Middle frontal gyrus (tissue), 1 donor: ENCODE data around the gene CLIC4.
"Not testable (repeated sequence)": the region's sequence is repeated elsewhere in the genome, so short reads cannot be mapped to it uniquely, and the experiment has no call there.

Source experiments
- DNase-seq: peaks from one replicate; pipeline ENCODE4 v3.0.0-alpha.2; 2015; ENCODE audit warnings: low spot score; ENCODE audit errors: extremely low spot score

CLIC4 gene

GRCh38 chr1:24717887-24718650, 27.2 kb upstream of the CLIC4 start:
- peak; percentile 84 for DNase-seq

GRCh38 chr1:24720152-24720551, 25.1 kb upstream of the CLIC4 start:
- DNase-seq, result no peak

- no peak for DNase-seq
Measured at GRCh38 chr1:24721533-24721932, 23.7 kb upstream of the CLIC4 start.

- DNase-seq, result not testable (repeated sequence)
Measured at GRCh38 chr1:24722073-24723035, 22.9 kb upstream of the CLIC4 start.

GRCh38 chr1:24724345-24725208, 20.7 kb upstream of the CLIC4 start:
- DNase-seq, result no peak

GRCh38 chr1:24725209-24725651, 20.0 kb upstream of the CLIC4 start:
- no peak for DNase-seq

- no peak for DNase-seq
Measured at GRCh38 chr1:24726741-24727140, 18.5 kb upstream of the CLIC4 start.

- no peak for DNase-seq
Measured at GRCh38 chr1:24727501-24728216, 17.6 kb upstream of the CLIC4 start.

GRCh38 chr1:24728982-24729381, 16.3 kb upstream of the CLIC4 start:
- DNase-seq, result no peak

GRCh38 chr1:24732186-24732885, 12.9 kb upstream of the CLIC4 start:
- DNase-seq, result no peak

- DNase-seq, result not testable (repeated sequence)
Measured at GRCh38 chr1:24733342-24733741, 11.9 kb upstream of the CLIC4 start.

- DNase-seq, result no peak
Measured at GRCh38 chr1:24735156-24735508, 10.1 kb upstream of the CLIC4 start.

GRCh38 chr1:24735509-24736375, 9.5 kb upstream of the CLIC4 start:
- no peak for DNase-seq

- no peak for DNase-seq
Measured at GRCh38 chr1:24737368-24738117, 7.7 kb upstream of the CLIC4 start.

GRCh38 chr1:24739241-24739640, 6.0 kb upstream of the CLIC4 start:
- no peak for DNase-seq

- no peak for DNase-seq
Measured at GRCh38 chr1:24742090-24742938, 2.9 kb upstream of the CLIC4 start.

GRCh38 chr1:24743404-24744211, 1.6 kb upstream of the CLIC4 start:
- DNase-seq, result no peak
